Stimulated activated CD8-positive, alpha-beta memory T cell treated with anti-CD3 and anti-CD28 coated beads, Interleukin-4, amount 100 ng/mL, for 24 hours (primary cell): Measurements from ENCODE around the gene MYO9B.

Source experiments
- DNase-seq: peaks from one replicate; pipeline ENCODE4 v3.0.0-alpha.2; 2020; ENCODE audit warnings: low read depth

Gene MYO9B

DNA sequence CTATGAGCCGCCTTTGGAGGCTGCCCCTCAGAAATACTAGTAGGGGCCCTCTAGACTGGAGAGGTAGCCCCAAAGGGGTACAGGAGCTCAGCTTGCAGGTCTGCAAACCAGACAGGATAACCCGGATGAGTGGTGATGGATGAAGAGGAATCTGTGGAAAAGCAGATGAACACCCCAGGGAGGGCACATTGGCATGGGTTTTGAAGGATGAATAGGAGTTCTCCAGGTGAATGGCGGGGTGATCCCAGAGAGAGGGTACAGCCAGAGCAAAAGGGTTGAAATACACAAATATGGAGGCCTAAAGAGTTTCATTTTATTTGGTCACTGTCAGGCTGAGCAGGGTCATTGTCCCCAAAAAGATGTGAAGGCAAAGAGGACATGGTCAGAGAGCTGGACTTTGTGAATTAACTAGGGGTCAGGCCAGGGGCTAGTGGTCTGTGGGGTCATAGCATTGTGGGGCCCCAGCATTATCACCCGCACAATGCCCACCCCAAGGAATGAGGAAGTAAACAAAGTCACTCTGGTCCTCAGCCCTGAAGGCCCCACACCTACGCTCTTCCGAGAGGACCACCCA lies 165.3 kb downstream of the MYO9B start:
- no peak for DNase-seq

DNA sequence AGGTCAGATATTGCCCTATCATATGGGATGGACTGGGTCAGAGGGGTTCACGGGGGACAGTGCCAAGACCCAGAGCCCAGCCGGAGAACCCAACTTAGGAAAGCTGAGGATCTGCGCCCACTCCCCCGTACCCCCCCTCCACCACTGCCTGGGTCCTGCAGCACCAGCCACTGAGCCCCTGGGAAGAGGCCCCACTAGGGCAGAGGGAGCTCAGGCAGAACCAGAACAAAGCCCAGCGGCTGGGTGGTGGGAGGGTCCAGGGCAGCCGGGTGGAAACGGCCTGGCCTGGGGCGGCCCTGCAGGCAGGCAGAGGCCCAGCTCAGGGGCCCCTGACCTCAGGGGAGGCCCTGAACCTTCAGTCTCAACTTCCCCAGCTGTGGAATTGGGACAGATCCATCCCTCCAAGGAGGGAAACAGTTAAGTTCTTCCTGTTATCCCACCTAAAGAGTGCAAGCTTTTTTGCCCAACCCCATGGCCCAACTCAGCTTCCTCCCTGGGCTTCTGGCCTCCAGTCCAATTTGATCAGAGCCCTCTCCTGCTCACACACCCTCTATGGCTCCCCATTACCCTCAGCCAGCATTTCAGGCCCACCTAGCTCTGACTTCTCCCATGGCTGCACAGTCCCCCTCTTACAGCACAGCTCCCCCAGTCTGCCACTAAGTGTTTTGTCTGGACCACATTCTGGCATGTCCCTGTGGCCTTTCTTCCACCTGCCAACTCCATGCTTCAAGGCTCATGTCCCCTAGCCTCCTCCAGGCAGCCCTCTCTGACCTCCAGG lies 167.0 kb downstream of the MYO9B start:
- DNase-seq, result no peak

DNA sequence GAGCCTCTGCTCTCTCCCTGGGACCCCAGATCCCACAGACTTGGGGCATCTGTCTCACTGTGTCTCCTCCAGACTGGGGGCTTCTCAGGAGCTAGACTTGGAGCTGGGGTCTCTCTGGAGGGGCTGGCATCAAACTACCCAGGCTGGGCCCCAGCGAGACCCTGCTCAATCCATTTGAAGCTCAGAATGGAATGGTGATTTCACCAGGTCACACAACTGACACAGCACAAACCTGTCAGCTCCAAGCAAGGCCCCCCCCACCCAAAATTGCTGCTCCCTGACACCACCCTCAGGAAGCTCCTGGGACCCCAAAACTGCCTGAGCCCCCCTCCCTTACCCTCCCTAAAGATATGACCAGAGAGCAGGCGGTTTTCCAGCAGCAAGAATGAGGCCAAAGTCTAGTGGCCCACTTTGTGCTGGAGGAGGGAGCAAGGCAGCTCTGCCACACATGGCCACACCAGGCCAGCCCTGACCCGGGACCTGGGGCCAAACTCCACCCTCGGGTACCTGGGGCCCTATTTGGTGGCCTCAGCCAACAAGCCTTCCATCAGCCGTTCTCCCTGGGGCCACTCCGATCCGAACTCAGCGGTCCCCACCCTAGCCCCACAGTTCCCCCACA lies 167.7 kb downstream of the MYO9B start:
- DNase-seq, result no peak

DNA sequence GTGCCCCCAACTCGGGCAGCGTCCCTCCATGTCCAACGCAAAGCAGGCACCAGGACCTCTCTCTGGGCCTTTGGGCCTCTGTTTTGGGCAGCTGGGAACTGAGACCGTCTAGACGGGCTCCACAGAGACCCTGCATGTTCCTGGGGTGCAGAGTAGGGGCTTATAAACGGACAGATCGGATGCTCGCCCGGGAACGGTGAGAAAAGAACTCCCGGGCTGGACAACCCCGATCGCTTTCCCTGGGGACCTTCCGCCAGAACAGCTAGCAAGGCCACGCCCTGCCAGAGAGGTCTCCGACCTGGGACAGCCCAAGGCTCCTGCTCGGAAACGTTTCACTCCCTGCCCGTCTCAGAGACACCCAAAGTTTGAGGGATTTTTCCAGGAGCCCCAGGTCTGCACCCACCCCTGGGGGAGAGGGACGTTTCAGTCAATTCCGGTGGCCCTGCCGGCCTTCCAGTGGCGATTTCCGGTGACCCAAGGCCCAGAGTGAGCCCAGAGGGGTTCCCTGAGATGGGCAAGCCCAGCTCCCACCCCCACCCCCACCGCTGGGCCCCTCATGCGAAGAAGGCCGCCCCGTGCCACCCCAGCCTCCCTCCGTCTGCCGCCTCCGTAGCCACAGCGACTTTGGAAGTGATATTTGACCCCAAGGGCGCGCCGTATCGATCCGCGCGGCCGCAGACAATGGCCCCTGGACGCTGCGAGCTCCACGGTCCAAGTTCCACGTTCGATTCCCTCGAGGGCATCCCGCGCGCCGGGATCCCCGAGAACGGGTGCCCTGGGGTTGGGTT lies 168.4 kb downstream of the MYO9B start:
- DNase-seq, result no peak

DNA sequence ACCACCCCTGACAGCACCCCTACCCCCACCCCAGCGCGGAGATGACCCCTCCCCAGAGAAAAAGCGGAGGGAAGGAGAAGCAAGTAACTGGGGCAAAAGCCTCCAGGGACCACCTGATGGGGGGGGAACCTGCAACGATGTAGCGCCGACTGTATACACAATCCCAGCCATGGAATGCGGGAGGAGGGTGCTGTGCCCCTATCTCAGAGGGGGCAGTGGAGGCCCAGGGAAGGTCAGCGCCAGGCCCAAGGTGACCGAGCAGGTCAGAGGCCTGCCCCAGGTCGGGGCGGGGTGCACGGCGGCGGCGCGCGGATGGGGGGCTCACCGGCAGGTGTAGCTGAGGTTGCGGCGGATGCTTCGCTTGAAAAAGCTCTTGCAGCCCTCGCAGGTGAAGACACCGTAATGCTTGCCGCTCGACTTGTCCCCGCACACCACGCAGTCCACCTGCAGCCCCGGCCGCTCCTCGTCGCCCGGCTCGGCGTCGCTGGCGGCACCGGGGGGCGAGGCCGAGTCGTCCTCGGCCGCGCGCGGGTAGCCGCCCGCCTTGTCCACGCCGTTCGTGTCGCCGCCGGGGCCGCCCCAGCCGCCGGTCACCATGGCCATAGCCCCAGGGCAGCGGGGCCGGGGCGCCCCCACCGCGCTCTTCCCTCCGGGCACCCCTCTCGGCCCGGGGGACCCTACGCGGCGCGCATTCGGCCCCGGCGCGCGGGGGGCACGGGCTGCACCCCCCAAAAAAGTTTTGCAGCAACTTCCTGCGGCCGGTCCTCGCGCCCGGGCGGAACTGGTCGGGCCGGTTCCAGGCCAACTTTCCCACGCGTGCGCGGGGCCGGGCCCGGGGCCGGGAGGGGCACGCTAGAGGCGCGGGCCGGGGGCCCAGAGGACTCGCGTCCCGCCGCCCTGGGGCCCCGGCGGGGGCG lies 169.3 kb downstream of the MYO9B start:
- no peak for DNase-seq

DNA sequence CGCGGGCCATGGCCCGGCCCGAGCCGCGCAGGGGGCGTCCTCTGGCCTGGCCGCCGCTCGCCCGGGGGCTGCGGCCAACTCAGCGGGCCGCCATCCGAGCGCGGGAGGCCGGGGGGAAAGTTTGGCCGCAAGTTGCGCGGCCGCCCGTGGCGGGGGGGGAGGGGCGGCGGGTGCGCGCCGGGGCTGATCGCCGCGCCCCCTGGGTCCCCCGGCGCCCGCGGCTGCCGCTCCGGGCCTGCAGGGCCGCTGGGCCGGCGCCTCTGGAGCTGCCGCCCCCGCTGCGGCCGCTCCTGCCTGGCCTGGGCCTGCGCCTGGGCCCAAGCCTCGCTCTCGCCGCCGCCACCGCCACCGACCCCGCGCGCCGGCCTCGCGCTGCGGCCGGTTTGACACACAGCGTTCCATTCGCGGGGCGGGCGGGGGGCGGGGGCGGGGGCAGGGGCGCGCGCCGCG lies 170.0 kb downstream of the MYO9B start, which contains the start of gene NR2F6:
NR2F6 (minus strand) TSS at position 385 of the 450 bp plus-strand sequence. CDS start 699 bp downstream, outside the sequence.
- no peak for DNase-seq

DNA sequence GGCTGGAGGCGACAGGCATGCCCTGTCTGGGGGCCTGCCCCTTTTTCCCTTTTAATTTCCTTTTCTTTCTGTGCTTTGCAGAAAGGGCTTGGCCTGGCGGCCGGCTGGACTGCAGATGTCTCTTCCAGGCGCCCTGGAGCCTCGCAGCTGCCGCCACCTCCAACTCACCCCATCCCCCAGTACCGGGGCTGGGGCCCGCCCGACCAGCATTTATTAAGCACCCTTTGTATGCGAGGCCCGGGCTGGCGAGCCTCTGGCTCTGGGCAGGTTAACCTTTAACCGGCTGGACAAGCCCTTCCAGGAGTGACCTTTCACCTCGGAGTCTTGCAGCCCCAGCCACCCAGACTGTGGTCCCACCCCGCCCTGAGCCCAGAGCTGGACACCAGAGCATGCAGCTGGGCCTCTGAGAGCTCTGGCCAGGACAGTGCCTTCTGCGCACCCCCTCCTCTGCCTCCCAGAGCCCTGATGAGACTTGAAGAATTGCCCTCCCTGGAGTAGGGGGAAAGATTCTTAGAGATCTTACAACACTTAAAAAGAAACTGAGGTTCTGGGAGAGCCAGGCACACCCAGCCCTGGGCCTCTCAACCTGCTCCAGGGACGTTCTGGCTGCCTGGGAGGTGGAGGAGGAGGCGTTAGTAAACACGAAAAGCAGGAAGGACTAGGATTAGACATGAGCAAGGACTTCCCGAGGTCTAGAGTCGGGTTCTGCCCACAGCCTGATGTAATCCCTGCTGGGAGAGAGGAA lies 171.3 kb downstream of the MYO9B start:
- DNase-seq, result no peak

DNA sequence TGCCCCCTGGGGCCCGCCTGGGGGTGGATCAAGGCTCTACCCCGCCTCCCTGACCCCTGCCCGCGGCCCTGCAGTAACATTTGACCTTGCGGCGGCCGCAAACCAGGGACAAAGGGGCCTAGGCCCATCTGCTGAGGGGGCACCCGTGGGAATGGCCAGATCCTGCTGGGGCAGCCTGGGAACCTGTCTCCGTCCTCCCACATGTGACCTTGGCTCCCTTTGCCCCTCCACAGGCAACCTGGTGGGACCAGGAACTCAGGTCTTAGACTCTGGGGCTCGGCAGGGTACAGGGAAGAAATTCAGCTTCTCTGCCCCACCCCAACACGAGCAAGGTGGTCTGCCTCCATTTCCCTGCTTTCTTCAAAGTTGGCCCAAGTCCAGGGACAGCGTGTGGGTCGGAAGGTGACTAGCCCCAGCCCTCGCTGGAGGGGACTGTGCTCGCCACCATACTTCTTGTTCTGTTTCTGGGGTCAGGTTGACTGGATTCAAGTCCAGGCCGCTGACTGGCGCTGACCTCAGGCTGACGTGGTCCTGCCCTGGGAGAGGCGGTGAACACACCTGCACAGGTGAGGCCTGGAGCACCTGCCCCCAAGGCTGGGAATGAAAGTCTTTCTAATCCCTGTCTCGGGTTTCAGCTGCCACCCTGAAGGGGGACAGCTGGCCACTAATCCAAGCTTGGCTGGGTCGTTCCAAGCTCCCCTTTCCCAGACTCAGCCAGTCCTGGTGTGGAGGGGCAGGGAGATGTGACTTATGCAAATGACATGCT lies 172.6 kb downstream of the MYO9B start:
- DNase-seq, result no peak

DNA sequence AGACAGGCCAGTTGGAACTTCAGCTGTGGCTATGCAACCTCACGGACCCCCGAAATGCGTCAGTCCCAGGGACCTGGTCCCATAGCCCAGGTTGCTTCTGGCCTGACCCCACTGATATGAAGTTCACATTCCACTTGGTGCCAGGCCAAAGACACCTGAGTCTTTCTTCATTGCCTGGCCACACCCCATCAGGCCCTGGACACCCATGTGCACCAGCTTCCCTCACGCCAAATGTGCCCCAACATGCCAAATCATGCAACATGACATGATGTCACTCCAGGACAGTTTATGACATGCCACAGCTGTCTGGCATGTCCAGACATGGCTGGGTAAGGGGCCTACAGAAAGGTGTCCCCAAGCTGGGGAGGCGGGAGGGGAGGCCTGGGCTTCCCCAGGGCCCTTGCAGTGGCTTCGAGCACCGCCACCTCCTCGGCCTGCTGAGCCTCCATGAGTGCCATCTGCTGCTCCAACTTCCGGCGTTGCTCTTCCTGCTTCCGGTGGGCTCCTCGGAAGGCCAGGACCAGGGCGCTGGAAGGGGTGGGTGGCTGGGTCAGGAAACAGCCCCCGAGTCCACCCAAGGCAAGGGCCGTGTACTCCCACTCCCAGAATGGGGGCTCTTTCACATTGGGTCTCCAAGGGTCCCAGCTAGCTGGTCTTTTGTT lies 174.4 kb downstream of the MYO9B start:
- no peak for DNase-seq

DNA sequence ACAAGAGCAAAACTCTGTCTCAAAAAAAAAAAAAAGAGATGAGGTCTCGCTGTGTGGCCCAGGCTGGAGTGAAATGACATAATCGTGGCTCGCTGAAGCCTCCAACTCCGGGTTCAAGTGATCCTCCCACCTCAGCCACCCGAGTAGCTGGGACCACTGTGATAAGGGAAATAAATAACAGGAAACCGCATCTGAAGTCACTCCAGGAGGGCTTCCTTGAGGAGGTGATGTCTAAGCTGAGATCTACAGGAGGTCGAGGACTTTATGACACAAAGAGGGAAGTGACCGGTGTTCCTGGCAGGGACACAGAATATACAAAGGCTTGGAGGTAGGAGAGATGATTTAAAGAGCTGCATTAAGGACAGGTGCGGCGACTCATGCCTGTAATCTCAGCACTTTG lies 179.1 kb downstream of the MYO9B start:
- DNase-seq, result no peak

DNA sequence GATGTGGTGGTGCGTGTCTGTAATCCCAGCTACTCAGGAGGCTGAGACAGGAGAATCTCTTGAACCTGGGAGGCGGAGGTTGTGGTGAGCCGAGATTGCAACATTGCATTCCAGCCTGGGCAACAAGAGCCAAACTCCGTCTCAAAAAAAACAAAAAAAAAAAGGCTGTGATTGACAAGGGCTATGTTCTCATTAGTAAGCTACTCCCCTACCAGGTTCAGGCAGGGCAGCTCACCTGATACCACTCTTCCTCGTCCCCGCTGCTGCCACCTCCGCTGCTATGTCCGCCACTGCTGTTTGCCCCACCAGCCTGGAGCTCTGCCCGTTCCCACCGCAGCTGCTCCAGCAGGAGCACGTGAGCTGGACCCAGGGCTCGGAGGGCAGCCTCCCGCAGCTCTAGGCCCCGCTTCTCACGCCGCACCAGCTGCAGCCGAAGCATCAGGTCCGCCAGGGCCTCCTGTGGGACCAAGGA lies 179.6 kb downstream of the MYO9B start:
- DNase-seq, result no peak

DNA sequence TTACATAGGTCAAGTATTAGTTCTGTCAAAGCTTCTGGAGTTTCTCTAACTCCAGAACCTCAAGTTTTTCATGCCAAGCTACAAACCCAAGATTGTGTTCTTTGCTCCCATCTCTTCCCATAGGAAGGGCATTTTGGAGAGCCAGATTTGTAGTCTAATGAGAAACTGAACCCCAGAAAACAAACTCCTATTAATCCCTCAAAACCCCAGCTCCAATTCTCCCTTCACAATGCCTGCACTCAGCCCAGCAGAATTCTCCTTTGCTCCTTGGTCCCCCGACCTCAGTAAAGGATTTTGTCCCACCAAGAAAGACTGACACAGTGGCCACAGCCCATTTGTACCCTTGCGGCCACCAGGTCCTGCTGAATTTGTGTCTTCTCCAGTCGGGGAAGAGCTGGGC lies 180.6 kb downstream of the MYO9B start:
- DNase-seq, result no peak

DNA sequence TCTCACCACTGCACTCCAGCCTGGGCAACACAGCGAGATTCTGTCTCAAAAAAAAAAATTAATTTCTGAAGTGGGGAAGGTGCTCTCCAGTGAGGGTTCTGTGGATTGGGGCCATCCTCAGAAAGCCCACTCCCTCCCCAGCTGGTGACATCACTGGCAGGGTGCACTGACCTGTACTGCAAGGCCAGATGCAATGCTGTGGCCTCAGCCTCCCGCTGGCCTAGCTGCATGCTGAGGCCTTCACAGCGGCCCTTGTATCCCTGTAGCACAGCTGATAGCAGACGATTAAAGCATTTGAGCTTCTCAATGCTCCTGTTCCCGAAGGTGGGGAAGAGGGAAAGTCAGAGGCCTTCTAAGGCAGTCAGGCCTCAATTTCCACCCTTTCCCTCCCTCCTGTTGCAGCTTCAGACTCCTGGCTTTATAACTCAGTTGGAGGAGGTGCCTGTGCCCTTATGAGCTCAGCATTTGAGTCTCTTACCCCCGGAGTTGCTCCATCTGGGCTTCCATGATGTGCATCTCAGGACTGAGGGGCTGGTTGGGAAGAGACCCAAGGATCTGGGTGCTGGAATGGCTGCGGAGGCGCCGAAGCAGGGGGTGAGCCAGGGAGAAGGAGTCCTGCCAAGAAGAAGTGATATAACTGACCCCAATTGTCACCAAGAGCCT lies 183.7 kb downstream of the MYO9B start:
- DNase-seq, result no peak

DNA sequence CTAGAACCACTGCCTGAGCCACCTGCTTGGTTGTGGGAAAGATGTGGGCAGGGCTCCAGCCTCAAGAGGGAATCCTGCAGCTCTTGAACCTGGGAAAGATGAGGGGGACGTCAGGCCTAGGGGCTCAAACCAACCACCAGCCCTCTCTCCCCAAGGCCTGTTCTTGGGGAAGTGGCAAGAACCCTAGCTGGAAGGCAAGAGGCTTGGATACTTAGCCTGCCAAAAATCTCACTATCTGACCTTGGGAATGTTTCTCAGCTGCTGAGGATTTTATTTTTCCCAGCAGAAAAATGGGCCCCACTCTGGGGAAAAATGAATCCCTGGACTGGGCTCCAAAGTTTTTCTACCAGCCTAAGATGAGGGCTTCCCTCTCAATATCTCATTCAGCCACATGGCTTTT lies 184.4 kb downstream of the MYO9B start:
- no peak for DNase-seq

DNA sequence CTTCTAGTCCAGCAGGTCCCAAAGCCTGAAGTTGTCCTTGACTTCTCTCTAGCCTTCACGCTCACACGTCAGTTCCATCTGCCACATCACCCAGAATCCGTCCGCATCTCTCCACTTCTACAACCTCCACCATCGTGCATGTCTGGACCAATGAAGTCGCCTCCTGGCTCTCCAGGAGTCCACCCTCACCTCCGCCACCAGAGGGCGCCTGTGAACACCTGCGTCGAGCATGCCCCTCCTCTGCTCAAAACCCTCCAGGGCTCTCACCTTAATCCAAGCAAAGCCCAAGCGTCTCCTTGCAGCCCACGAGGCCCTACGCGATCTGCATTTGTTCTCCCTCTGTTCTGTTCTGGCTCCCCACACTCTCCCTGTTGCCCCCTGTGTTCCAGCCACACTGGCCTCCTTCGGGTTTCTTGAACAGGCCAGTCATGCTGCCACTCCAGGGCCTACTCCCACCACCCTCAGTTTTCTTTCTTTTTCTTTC lies 185.3 kb downstream of the MYO9B start:
- peak; percentile 81 for DNase-seq

DNA sequence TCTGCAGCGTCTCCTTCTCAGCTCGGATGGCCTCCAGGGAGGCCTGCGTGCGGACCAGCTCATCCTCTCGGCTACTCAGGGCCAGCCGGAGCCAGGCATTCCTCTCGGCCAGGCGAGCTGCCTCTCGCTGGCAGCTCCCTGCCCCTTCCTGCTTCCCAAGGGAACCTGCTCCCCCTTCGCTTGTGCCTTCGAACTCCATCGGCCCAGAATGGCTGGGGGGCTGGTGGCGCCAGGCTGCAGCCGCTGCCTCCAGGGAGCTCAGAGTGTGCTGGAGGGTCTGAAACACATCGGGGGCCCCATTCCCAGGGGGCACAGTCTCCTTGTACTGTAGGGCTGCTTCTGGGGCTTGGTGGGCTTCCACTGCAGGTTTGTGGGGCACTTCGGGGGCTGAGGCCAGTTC lies 187.0 kb downstream of the MYO9B start:
- DNase-seq, result no peak
